Muscle of arm (tissue), 12 donors: Measurements from ENCODE around the gene ARHGEF16. TPM values are rescaled to one million over a fixed set of nuclear protein-coding genes. Genes with fewer than 3 reads are reported as not detected.

Experiments
- DNase-seq: peaks from one replicate; pipeline ENCODE4 v3.0.0-alpha.2; 2013
- polyA plus RNA-seq, 12 donors: library from polyadenylated mRNA; unstranded; fragments of 120-200 nt; gene quantifications; one replicate each; pipeline ENCODE4 v1.2.1, GENCODE V29; 2013; ENCODE audit not compliant: insufficient read length in 12 of 12

ARHGEF16 gene
- polyA plus RNA-seq, 12 donors = 0.21 to 11.1 (median 0.59) TPM; not detected in 1

DNA sequence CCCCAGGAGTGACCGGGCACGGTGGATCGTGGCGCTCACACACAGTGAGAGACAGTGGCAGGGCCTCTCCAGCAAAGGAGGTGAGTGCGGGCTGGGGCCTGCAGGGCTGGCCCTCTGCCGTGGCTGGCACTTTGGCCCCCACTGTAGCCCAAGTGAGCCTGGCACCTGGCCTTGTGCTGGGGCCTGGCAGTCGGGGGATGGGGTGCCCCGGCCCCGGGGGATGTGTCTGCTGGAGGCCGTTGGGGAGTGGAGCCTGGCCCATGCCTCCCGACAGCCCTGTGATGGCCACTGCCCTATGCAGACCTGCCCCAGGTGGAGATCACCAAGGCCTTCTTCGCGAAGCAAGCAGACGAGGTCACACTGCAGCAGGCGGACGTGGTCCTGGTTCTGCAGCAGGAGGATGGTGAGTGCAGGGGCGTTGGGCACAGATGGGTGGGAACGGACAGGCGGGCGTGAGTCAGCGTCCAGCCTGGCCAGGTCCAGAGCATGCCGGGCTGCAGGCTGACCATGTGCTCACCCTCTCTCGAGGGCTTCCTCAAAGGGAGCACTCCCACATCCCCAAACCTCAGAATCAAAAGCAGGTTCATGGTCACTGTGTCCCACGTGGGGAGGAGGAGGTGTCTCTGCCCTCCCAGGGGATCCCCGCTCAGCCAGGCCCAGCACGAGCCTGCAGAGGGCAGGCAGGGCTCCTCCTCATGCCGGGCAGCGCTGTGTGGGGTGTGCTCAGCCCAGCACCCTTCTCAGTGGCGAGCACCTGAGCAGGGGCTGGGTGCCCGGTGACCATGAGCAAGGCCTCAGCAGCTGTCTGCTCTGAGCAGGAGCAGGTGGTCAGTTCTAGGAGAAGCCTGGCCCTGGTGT lies 25.3 kb downstream of the ARHGEF16 start:
- no peak for DNase-seq

- DNase-seq = no peak
Observed at GRCh38 chr1:3480369-3480719, 25.9 kb downstream of the ARHGEF16 start.

- DNase-seq = no peak
Observed at GRCh38 chr1:3481046-3481445, 26.6 kb downstream of the ARHGEF16 start.

- DNase-seq = no peak
Observed at GRCh38 chr1:3481836-3482375, 27.4 kb downstream of the ARHGEF16 start.

DNA sequence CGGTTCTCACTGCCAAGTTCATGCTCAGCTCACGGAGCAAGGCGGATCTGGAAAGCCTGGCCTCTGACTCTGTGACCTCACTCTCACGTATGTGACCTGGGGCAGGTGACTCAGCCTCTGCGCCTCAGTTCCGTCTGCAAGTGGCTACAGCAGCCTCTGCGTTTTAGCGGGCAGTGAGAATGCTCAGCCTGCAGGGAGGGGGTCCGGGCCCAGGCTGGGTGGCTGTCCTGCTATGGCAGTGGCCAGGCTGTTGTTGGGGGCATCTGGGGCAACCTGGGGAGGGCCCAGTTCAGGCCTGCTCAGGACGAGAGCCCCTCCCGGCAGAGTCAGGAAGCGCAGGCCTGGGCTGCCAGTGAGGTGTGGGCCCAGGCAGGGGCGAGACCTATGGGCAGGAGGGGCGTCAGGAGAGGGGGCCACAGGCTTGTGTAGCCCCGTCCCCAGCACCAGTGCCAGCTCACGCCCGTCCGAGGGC lies 27.9 kb downstream of the ARHGEF16 start:
- DNase-seq = no peak

- DNase-seq = no peak
Observed at GRCh38 chr1:3483380-3483779, 28.9 kb downstream of the ARHGEF16 start.

DNA sequence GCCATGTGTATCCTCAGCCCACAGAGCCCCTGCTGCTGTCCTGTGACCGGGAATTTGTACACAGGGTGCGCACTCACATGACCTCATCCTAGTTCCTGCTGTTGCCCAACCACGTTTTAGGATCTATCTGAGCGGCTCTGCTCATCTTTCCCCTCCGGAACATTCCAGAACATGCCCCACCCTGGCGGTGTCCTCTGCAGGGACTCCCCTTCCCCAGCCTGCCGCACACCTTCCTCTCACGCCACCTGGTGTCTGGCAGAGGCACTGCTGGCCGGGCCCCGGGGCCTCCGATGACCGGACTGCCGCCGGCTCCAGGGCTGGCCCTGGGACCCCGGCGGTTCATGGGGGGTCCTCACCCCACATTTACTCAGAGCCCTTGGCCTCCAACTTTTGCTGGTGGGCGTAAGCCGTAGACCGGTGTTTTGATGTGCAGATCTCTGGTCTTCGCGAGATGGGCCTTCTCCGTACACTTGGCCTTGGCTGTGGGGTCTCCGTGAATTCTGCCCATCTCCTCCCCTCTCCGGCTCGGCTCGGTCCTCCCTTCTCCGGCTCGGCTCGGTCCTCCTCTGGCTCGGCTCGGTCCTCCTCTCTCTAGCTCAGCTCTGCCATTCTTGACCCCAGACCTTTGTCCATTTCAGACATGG lies 29.5 kb downstream of the ARHGEF16 start:
- DNase-seq = no peak

- DNase-seq = no peak
Observed at GRCh38 chr1:3485016-3485415, 30.6 kb downstream of the ARHGEF16 start.

GRCh38 chr1:3488432-3488831 lies 34.0 kb downstream of the ARHGEF16 start:
- no peak for DNase-seq

DNA sequence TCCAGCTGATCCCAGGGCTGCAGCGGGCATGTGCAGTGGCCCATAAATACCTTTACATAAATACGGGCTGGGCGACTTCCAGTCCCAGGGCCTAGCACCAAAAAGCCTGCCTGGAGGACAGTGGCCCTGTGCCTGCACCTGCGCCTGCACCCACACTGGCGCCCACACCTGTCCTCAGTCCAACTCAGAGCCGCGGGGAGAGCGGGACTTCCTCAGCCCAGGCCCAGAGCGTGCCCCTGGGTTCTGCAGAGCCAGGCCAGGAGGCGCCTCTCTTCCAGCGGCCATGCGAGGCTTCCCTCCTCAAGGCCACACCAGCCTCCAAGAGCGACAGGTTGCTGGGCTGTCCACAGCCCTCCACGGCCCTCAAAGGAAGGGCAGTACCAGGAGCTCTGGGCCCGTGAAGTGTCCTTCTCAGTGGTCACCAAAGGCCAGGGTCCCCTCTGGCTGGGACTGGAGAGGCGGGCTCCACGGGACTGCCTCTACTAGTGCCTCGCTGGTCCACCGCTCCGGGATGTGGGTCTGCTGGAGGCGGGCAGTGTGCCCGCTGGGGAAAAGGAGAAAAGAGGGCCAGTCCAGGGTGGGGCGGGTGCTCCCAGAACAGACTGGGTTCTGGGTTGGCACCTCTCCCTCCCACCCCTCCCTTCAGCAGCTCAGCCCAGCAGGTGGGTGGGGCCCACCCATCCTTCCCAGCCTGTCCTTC lies 35.7 kb downstream of the ARHGEF16 start:
- DNase-seq = no peak

DNA sequence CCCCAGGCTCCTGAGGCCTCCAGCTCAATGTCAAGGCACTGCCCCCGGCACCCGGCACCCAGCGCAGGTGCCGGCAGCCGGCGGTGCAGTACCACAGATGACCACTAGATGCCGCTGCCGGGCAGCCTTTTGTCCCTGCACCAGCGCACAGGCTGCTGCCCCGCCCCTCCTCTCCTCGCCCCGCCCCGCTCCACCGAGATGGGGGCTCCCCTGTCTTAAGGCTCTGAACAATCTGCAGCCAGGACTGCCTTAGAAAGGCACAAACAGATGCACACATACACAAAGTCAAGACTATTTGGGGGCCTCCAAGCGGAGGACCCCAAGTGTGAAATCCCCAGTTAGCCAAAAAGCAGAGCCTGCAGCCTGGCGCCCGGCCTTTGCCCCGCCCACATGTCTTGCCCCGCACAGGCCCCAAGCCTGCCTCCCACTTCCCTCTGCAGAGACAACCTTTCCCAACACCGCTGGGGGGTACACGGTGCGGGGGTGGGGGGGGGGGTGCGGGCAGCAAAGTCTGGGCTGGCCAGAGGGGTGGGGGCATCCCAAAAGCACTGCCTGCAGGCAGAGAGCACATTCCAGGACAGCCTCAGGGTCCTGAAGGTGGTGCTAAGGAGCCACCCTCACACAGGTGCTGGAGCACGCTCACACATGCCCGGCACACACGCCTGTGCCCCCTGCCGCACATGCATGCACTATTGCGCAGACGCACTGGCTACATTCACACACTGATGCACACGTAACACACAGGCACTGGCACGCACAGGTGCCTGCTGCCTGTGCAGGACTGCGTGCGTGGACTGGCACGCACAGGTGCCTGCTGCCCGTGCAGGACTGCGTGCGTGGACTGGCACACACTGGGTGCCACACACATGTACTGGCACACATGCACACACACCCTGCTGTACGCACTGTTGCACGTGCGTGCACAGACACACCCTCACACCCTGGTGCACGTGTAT lies 37.1 kb downstream of the ARHGEF16 start:
- peak; percentile 66 for DNase-seq

DNA sequence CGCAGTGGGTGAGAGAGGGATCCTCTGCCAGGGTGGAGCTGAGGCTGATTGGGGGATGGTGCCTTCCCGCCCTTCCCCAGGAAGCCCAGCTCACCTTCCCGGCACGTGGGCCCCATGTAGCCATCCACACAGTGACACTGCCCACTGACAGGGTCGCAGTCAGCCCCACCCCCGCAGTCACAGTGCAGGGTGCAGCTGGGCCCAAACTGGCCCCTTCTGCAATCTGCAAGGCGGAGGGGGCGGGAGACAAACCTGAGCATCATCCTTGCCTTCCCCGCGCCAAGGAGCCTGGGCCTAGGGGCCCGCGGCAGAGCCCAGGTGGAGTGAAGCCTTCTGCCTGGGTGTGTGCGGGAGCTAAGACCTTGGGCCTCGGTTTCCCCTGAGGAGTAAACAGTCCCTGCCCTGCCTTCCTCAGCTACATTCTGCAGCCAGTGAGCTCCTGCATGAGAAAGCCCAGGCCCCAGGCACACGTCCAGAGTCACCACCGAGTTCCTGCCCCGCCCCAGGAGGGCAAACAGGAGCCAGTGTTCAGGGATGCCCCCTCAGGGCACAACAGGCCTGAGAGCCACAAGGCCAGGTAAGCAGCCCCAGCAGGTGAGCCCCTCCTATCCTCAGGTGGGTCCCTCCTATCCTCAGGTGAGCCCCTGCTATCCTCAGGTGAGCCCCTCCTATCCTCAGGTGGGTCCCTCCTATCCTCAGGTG lies 38.2 kb downstream of the ARHGEF16 start:
- no peak for DNase-seq

- DNase-seq = no peak
Observed at GRCh38 chr1:3494321-3495308, 40.1 kb downstream of the ARHGEF16 start.

- no peak for DNase-seq
Observed at GRCh38 chr1:3495776-3496745, 41.6 kb downstream of the ARHGEF16 start.

GRCh38 chr1:3496916-3497315 lies 42.5 kb downstream of the ARHGEF16 start:
- DNase-seq = no peak

- DNase-seq = no peak
Observed at GRCh38 chr1:3497521-3497920, 43.1 kb downstream of the ARHGEF16 start.

DNA sequence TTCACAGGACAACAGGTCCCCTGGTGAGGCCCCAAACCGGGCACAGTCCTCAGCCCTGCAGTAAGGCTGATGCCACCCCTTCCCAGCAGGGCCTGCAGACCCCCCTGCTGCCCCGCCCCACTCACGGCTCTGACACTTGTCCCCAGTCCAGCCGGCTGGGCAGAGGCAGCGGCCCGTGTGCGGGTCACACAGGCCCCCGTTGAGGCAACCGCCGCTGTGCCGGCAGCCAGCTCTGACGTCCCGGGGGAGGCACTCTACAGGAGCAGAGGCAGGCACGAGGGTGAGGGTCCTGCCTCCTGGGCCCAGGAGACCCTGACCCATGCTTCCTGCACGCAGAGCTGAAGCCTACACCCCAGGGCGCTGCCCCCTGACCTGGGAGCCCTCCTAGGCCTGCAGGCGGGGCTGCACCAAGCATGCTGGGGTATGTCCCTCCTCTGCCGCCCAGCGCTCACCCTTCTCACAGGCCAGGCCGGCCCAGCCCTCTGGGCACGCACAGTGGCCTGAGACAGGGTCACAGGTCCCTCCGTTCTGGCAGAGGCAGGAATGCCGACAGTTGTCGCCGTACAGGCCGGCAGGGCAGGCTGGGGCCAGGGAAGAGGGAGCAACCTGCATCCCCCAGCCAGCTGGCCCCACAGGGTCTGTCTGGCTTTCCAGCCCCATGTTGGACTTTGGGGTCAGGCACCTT lies 43.9 kb downstream of the ARHGEF16 start:
- no peak for DNase-seq
